ENCODE results near the gene FAIM.
"Not testable (repeated sequence)": the region's sequence is repeated elsewhere in the genome, so short reads cannot be mapped to it uniquely, and the experiment has no call there.

Gene FAIM

GRCh38 chr3:138608322-138609135 lies at the start of gene FAIM:
Gene FAIM, plus strand, starts transcription at chr3:138608771. Its CDS starts 10,956 bp downstream, at chr3:138619727.
- peak; percentile 52 for DNase-seq (ENCODE audit: low read depth)

GRCh38 chr3:138559134-138559533 lies 49.4 kb upstream of the FAIM start:
- no peak for DNase-seq (ENCODE audit: low read depth)

GRCh38 chr3:138560501-138560900 lies 48.1 kb upstream of the FAIM start:
- no peak for DNase-seq (ENCODE audit: low read depth)

GRCh38 chr3:138562902-138563301 lies 45.7 kb upstream of the FAIM start:
- DNase-seq (ENCODE audit: low read depth) = not testable (repeated sequence)

- not testable (repeated sequence) for DNase-seq (ENCODE audit: low read depth)
These were observed 42.3 kb upstream of the FAIM start for GRCh38 chr3:138566293-138566692.

- no peak for DNase-seq (ENCODE audit: low read depth)
These were observed 41.2 kb upstream of the FAIM start for GRCh38 chr3:138567403-138567802.

GRCh38 chr3:138569090-138569489 lies 39.5 kb upstream of the FAIM start:
- DNase-seq (ENCODE audit: low read depth) = no peak

- DNase-seq (ENCODE audit: low read depth) = not testable (repeated sequence)
These were observed 38.9 kb upstream of the FAIM start for GRCh38 chr3:138569624-138570023.

- no peak for DNase-seq (ENCODE audit: low read depth)
These were observed 35.4 kb upstream of the FAIM start for GRCh38 chr3:138573138-138573537.

- DNase-seq (ENCODE audit: low read depth) = no peak
These were observed 30.4 kb upstream of the FAIM start for GRCh38 chr3:138578141-138578540.

GRCh38 chr3:138578961-138579574 lies 29.5 kb upstream of the FAIM start:
- no peak for DNase-seq (ENCODE audit: low read depth)

GRCh38 chr3:138587374-138587773 lies 21.2 kb upstream of the FAIM start:
- DNase-seq (ENCODE audit: low read depth) = no peak

GRCh38 chr3:138588445-138588844 lies 20.1 kb upstream of the FAIM start:
- no peak for DNase-seq (ENCODE audit: low read depth)

GRCh38 chr3:138591392-138591791 lies 17.2 kb upstream of the FAIM start:
- DNase-seq (ENCODE audit: low read depth) = no peak

GRCh38 chr3:138593488-138594149 lies 15.0 kb upstream of the FAIM start:
- DNase-seq (ENCODE audit: low read depth) = no peak

- peak; percentile 83 for DNase-seq (ENCODE audit: low read depth)
These were observed 14.2 kb upstream of the FAIM start, which contains the start of gene CEP70 for GRCh38 chr3:138594150-138594934. Gene CEP70, minus strand, starts transcription at chr3:138594260. Its CDS starts 21,333 bp downstream, at chr3:138572927.

GRCh38 chr3:138594935-138595610 lies 13.5 kb upstream of the FAIM start:
- DNase-seq (ENCODE audit: low read depth) = no peak

- not testable (repeated sequence) for DNase-seq (ENCODE audit: low read depth)
These were observed 11.2 kb upstream of the FAIM start for GRCh38 chr3:138597186-138597976.

- no peak for DNase-seq (ENCODE audit: low read depth)
These were observed 10.0 kb upstream of the FAIM start for GRCh38 chr3:138598534-138598933.

GRCh38 chr3:138600100-138600745 lies 8.3 kb upstream of the FAIM start:
- no peak for DNase-seq (ENCODE audit: low read depth)
